ENCODE results near the gene MEF2D.

DNA sequence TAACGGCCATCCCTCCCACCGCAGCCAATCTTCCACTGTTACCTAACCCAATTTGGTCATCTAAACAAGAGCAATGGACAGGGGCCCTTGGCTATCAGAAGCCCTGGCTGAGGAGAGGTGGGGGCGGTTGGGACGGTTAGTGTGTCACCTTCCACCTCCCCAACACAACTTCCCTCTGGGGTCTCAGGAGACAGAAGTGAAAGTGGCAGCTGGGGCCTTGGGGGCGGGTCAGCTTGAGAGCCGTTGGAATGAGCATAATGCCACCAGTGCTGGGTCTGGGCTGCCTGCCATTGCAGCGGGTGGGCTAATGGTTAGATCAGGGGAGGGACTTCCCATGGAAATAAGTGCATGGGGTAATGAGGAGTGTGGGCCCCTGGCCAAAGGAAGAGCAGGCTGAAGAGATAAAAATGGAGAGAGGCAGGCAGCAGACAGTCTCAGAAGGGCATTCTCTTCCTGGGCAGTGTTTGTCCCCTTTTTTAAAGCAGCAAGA, 7.9 kb downstream of the MEF2D start:
- TF ChIP-seq, protein P1, sequence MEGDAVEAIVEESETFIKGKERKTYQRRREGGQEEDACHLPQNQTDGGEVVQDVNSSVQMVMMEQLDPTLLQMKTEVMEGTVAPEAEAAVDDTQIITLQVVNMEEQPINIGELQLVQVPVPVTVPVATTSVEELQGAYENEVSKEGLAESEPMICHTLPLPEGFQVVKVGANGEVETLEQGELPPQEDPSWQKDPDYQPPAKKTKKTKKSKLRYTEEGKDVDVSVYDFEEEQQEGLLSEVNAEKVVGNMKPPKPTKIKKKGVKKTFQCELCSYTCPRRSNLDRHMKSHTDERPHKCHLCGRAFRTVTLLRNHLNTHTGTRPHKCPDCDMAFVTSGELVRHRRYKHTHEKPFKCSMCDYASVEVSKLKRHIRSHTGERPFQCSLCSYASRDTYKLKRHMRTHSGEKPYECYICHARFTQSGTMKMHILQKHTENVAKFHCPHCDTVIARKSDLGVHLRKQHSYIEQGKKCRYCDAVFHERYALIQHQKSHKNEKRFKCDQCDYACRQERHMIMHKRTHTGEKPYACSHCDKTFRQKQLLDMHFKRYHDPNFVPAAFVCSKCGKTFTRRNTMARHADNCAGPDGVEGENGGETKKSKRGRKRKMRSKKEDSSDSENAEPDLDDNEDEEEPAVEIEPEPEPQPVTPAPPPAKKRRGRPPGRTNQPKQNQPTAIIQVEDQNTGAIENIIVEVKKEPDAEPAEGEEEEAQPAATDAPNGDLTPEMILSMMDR (IDR thresholded peaks at IDR 0.05; ENCODE audit: insufficient read depth, low read depth, low read length) = no peak
- no peak for TF ChIP-seq EZH2 (IDR thresholded peaks at IDR 0.05; ENCODE audit: insufficient read depth, low read length)
